Coronary artery (tissue), 2 donors: Measurements from ENCODE around the gene SOX10.

Experiments
- DNase-seq: peaks from one replicate; pipeline ENCODE4 v3.0.0-alpha.2; 2017; ENCODE audit warnings: low spot score
- H3K27ac ChIP-seq, 2 donors: fragments of 200-600 bp; sonication (generic); one replicate each; pipeline ENCODE4 v1.5.1; 2016 to 2019
- H3K4me3 ChIP-seq: fragments of 200-600 bp; sonication (generic); 2 replicates; pipeline ENCODE4 v1.5.1; 2016; ENCODE audit warnings: mild to moderate bottlenecking, moderate library complexity
- TF ChIP-seq, protein P1 (sequence below): fragments of 200-600 bp; sonication (generic); IDR thresholded peaks from one replicate; pipeline ENCODE4 v1.5.1; 2019; ENCODE audit warnings: antibody characterized with exemption

SOX10 gene

DNA sequence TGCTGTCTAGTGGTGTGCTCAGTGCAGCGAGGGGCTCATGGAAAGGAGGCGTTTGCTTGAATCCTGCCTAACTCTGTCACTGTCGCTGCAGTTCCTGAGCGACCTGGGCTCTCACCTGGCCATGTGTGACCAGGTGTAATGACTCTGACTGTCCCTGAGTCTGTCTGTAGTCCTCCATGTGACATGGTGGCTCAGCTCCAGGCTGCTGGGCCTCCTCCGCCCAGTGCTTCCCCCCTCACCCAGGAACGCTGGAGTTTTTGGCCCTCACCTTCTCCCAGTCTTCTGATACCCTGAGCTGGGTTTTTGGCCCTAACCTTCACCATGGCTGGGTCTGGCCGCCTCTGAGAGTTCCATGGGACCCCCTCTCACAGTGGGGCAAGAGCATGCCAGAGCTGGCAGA lies 58.0 kb downstream of the SOX10 start:
- no peak overlapping the region for H3K4me3 ChIP-seq
- no peak for DNase-seq
- TF ChIP-seq, protein P1, sequence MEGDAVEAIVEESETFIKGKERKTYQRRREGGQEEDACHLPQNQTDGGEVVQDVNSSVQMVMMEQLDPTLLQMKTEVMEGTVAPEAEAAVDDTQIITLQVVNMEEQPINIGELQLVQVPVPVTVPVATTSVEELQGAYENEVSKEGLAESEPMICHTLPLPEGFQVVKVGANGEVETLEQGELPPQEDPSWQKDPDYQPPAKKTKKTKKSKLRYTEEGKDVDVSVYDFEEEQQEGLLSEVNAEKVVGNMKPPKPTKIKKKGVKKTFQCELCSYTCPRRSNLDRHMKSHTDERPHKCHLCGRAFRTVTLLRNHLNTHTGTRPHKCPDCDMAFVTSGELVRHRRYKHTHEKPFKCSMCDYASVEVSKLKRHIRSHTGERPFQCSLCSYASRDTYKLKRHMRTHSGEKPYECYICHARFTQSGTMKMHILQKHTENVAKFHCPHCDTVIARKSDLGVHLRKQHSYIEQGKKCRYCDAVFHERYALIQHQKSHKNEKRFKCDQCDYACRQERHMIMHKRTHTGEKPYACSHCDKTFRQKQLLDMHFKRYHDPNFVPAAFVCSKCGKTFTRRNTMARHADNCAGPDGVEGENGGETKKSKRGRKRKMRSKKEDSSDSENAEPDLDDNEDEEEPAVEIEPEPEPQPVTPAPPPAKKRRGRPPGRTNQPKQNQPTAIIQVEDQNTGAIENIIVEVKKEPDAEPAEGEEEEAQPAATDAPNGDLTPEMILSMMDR = no peak
- no peak overlapping the region for H3K27ac ChIP-seq

DNA sequence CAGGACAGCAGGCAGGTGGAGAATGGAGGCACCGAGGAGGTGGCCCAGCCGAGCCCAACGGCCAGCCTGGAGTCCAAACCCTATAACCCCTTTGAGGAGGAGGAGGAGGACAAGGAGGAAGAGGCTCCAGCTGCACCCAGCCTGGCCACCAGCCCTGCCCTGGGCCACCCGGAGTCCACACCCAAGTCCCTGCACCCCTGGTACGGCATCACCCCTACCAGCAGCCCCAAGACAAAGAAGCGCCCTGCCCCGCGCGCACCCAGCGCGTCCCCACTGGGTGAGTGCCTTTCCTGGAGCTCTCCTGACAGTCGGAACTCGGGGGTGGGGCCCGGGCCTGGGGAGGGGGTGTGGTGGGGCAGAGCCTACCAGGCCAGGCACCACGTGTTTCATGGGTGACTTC lies 58.6 kb downstream of the SOX10 start:
- no peak overlapping the region for H3K27ac ChIP-seq
- no peak for DNase-seq
- no peak overlapping the region for H3K4me3 ChIP-seq
- TF ChIP-seq, protein P1 = no peak

DNA sequence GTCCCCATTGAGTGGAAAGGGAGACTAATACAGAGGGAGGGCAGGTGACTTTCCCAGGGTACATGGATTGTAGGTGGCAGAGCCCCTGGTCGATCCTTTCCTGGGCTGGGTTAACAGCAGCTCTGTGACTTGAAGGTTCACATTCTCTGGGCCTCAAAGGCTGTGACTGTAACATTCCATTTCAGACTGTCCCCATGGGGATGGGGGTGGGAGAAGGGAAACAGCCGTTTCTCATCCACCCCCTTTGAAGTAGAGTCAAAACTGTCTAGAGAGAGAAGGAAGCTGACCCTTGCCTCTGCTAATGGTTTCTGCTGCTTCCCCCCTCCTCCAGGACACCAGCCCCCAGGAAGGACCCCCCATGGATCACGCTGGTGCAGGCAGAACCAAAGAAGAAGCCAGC lies 59.0 kb downstream of the SOX10 start:
- H3K4me3 ChIP-seq = no peak overlapping the region
- DNase-seq = no peak
- no peak overlapping the region for H3K27ac ChIP-seq
- TF ChIP-seq, protein P1 = no peak

DNA sequence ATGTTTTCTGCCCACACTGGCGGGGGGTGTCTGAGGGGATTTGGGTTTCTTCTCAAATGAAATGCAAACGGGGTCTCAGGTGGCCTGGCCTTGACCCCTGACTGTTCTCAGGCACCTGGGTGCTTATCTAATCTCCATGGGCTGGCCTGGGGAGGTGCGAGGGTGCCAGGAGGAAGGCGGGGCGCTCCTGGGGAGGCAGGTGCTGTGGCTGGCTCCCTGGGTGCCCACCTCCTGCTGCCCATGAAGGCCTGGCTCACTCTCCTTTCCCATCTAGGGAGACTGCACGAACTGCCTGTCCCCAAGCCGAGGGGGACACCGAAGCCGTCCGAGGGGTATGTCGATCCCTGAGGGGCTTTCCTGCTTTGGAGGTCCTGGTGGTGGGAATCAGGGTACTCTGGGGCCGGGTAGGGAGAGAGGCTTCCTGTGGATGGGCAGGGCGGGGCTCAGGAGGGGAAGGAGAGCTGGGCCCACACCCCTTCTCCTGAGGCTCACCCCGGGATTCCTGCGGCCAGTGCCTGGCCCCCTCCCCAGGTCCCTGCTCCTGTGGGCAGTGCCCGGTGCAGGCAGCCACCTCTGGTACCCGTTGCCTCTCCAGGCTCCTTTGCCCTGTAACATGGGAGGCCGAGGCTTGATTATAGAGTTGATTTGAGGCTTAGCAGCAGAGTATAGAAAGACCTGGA lies 59.8 kb downstream of the SOX10 start:
- H3K27ac ChIP-seq = no peak overlapping the region
- H3K4me3 ChIP-seq = no peak overlapping the region
- DNase-seq = no peak
- TF ChIP-seq, protein P1 = no peak

DNA sequence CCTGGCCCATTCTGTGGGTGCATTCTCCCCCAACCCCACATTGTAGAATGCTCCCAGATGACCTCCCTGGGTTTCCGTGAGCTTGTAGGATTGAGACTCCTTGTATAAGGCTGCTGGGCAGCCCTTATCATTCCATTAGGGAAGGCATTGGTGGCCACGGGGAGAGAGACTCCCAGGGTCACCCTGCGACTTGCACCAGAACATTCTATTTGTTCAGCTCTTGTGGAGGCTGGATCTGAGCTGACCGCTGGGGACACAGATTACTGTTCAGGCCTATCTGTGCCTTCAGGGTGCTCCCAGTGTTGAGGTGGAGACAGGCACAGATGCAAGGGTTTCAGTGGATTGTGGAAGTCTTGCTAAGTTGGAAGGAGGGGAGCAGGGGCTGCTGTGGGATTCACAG lies 60.4 kb downstream of the SOX10 start:
- H3K27ac ChIP-seq = no peak overlapping the region

More for the DNA sequence above, 60.4 kb downstream of the SOX10 start:
- no peak overlapping the region for H3K4me3 ChIP-seq
- DNase-seq = no peak
- TF ChIP-seq, protein P1 = no peak
